GM12872 (cell line): ENCODE measurements around the gene ERG.

Experiments
- TF ChIP-seq, protein P1 (sequence below): IDR thresholded peaks from 3 replicates; pipeline ENCODE4 v1.5.1; 2011; ENCODE audit warnings: low read depth, mild to moderate bottlenecking, low read length, moderate library complexity; ENCODE audit not compliant: insufficient read depth

Gene ERG

DNA sequence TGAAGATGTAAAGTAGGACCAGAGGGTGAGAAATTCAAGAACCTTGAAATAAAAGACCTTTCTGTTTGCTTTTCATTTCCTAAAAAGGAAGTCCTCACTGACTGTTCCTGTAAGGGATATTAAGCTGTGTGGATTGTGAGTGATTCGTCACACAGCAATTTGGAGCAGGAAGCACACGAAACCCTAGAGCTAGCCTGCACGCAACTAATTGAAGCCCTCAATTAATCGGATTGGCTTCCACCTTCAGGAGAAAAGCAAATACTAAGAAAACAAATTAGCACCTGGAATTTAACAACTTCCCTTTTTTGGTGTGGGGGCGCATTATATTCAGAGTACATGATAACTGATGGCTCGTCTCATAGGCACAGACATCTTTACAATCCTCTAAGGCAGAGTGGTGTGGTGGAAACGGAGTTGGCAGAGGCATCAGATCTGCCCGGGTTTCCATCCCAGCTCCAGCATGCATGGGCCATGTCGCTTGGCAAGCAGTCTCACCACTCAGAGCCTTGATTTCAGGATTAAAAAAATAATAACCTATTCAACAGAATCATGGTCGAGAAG is 146.2 kb downstream of the ERG start:
- TF ChIP-seq, protein P1, sequence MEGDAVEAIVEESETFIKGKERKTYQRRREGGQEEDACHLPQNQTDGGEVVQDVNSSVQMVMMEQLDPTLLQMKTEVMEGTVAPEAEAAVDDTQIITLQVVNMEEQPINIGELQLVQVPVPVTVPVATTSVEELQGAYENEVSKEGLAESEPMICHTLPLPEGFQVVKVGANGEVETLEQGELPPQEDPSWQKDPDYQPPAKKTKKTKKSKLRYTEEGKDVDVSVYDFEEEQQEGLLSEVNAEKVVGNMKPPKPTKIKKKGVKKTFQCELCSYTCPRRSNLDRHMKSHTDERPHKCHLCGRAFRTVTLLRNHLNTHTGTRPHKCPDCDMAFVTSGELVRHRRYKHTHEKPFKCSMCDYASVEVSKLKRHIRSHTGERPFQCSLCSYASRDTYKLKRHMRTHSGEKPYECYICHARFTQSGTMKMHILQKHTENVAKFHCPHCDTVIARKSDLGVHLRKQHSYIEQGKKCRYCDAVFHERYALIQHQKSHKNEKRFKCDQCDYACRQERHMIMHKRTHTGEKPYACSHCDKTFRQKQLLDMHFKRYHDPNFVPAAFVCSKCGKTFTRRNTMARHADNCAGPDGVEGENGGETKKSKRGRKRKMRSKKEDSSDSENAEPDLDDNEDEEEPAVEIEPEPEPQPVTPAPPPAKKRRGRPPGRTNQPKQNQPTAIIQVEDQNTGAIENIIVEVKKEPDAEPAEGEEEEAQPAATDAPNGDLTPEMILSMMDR: no peak

DNA sequence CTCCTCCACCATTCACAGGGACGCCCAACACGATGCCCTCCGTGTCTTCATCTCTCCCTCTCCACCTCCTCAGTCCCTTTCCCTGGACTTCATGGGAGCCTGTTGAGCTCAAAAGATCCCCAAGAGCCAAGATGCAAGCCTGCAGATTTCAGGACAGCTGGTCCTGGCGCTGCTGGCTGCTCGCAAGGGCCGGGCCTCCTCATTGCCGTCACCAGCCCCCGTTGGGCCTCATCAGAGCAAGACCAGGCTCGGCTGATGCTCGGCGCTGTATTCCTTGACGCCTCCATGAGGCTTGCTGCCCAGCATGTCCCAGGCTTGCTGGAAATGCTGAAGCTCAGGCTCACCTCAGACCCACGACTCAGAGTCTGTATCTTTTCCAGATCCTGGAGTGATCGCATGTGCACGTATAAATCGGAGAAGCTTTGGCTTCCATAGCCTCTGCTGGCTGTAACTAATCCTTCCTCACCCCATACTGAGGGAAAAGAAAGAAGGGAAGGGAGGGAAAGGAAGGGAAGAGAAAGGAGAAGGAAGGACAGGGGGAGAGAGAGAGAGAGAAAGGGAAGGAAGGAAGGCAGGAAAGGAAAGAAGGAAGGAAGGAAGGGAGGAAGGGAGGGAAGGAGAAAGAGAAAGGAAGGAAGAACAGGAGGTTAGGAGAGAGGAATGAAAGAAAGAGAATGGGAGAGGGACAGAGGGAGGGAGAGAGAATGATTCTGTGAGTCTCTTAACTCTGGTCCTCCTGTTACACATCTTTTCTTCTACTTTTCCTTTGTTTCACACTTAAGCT is 146.9 kb downstream of the ERG start:
- TF ChIP-seq, protein P1: no peak

DNA sequence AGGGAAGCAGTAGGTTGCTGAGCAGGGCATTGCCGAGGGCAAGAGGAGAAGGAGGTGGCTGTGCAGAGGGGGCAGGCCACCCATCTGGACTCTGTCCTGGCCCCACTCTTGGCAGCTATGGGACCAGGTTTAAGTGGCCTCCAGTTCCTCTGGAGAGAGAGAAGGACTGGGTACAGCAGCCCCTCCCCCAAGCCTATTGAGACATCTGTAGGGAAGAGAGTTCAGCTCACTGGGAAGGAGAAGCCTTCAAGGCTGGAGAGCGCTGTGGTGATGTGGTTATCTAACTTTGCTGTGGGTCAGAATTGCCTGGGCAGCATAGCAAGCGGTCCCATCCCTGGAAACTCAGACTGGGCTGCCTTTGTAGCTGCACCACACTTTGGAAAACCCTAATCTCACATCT is 147.6 kb downstream of the ERG start:
- TF ChIP-seq, protein P1: no peak

DNA sequence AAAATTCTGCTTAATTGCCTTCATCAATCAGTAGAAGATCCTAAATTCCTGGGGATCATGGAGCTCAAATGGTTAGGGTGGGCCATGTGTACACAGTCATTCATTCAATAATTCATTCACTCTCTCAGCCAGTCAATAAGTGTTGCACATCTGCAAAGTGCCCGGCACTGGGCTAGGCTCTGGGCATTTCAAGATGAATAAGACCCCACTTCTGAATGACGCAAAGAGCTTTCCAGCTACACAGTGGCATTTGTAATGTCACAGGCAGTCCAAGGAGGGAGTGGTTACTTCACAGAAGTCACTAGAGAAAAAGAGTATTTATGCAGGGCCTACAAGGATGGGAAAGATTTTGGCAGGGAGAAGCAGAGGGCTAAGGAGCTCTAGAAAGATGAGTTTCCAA is 148.3 kb downstream of the ERG start:
- TF ChIP-seq, protein P1: no peak

DNA sequence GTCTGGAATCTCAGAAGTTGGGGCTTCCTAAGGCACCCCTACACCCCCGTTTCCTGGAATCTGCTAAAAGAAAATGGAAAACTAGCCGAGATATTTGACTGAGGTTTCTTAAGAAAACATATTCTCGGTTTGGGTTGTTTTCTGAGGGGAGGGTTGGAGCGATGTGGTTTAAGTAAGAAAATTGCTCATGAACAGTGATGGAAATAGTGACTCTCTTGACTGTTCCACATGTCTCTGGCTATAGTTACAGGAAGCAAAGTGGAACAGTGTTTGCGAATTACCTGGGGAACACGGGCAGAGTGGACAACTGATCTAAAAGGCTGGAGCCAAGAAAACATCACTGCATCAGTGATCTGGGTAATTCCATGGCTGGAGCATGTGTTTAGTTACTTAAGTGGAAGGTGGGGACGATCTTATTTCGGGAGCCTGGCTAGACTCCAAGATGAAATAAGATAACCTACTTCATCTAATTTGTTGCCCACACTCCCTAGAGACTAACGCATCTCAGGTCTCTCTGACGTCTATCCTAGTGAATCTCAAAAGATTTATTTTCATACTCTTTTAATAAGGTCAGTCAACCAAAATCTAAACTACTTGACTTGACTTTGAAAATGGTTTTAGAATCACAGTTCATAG is 149.0 kb downstream of the ERG start:
- TF ChIP-seq, protein P1: no peak

DNA sequence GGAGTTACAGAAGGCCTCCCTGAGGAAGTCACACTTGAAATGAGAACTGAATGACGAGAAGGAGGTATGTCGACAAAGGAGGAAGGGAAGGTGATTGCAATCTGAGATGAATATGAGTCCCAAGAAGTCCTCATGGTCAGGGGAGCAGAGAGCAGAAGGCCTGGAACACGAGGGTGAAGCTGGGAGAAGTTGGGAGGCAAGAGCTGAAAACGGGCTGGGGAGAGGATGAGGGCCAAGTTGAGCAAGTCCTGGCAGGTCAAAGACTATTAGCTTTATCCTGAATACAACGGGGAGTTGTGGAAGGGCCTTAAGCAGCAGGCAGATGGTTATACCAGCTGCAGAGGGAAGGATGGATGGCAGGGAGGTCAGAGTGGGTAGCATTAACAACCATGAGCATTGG is 152.0 kb downstream of the ERG start:
- TF ChIP-seq, protein P1: no peak

DNA sequence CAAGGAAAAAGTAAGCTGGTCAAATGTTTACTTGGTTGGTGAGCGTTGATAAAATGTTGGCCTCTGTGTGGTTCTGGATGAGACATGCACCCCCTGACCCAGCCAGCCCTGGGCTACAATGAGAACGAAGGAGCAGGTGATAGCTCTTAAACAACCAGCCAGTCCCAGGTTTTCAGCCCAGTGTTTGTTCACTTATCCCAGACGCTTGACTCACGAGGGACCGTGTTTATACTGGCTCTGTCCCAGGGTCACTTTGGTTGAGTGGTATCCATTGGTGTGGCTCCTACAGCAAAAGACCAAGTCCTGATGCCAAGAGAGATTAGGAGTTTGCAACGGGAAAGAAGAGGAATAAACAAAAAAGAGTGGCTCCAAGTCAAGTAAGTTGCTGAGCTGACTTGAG is 154.6 kb downstream of the ERG start:
- TF ChIP-seq, protein P1: no peak
